Stomach smooth muscle (tissue), 2 donors: ENCODE measurements around the gene OR1K1.
"Not testable (repeated sequence)": the region's sequence is repeated elsewhere in the genome, so short reads cannot be mapped to it uniquely, and the experiment has no call there.

ENCODE experiments used
- H3K27ac ChIP-seq: one replicate; pipeline ENCODE4 v1.7.0; 2013; ENCODE audit warnings: mild to moderate bottlenecking, low read length, inconsistent platforms
- H3K27me3 ChIP-seq, 2 donors: one replicate each; pipeline ENCODE4 v1.7.0; 2013; ENCODE audit warnings: low read length in 2 of 2; ENCODE audit not compliant: insufficient read depth in 2 of 2, control insufficient read depth in 1 of 2
- H3K36me3 ChIP-seq, 2 donors: one replicate each; pipeline ENCODE4 v1.7.0; 2013; ENCODE audit warnings: low read length in 2 of 2; ENCODE audit not compliant: control insufficient read depth in 2 of 2, insufficient read depth in 2 of 2
- H3K4me1 ChIP-seq: one replicate; pipeline ENCODE4 v1.7.0; 2013; ENCODE audit warnings: low read length; ENCODE audit not compliant: control insufficient read depth, insufficient read depth
- H3K4me3 ChIP-seq, 2 donors: one replicate each; pipeline ENCODE4 v1.7.0; 2013; ENCODE audit warnings: low read length in 2 of 2
- H3K9ac ChIP-seq, 2 donors: one replicate each; pipeline ENCODE4 v1.7.0; 2013; ENCODE audit warnings: low read length in 2 of 2, mild to moderate bottlenecking in 1 of 2
- H3K9me3 ChIP-seq, 2 donors: one replicate each; pipeline ENCODE4 v1.7.0; 2013; ENCODE audit warnings: low read length in 2 of 2; ENCODE audit not compliant: control insufficient read depth in 2 of 2
- donor health status: healthy.
- donor health status: Pancreatic carcinoma.

OR1K1 gene

DNA sequence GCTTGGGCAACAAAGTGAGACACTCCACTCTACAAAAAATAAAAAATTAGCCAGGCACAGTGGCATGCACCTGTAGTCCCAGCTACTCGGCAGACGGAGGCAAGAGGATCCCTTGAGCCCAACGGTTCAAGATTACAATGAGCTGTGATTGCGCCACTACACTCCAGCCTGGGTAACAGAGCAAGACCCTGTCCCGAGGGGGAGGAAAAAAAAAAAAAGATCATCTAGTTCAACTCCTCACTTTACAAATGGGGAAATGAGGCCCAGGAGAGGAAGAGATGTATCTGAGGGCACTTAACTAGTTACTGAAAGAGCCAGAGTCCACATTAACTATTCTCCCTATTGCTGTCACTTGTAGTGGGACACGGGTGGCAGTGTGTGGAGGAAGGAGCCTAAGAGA, 14.6 kb downstream of the OR1K1 start:
- no peaks in the 10 kb centered on the region for H3K4me1 ChIP-seq
- H3K27ac ChIP-seq: no peak overlapping the region
- H3K9ac ChIP-seq: no peak overlapping the region
- H3K4me3 ChIP-seq: no peak overlapping the region
- H3K9me3 ChIP-seq: no peaks in the 10 kb centered on the region
- H3K36me3 ChIP-seq: peaks cover 0 to 3% of the 10 kb centered on the region in 2 donors
- H3K27me3 ChIP-seq: no peaks in the 10 kb centered on the region

GRCh38 chr9:122815544-122815943, 15.6 kb downstream of the OR1K1 start:
- peaks cover 5 to 12% of the 10 kb centered on the region in 2 donors for H3K36me3 ChIP-seq
- H3K27ac ChIP-seq: no peak overlapping the region
- H3K9me3 ChIP-seq: no peaks in the 10 kb centered on the region
- no peaks in the 10 kb centered on the region for H3K27me3 ChIP-seq
- no peaks in the 10 kb centered on the region for H3K4me1 ChIP-seq
- no peak overlapping the region for H3K4me3 ChIP-seq
- no peak overlapping the region for H3K9ac ChIP-seq

DNA sequence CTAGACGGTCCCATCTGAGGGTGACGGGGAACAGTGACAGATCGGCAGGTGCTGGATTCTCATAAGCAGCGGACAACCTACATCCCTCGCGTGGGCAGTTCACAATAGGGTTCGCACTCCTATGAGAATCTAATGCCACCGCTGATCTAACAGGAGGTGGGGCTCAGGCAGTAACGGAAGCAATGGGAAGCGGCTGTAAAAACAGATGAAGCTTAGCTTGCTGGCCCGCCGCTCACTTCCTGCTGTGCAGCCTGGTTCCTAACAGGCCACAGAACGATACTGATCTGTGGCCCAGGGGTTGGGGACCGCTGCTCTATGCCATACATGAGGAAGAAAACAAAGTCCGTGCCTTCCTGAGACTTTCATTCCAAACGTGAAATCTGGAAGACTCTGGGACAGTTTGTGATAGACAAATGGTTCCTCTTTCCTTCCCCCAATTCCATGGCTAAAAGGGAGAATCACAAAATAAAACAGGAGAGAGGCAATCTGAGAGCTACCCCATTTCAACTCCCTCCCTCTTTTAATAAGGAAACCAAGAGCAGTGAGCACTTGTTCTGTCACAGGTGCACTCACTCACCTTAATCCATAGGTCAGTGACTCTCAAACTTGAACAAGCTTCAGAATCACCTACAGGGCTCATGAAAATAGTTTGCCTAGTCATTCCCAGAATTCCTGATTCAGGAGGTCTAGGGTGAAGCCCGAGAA, 16.4 kb downstream of the OR1K1 start:
- Histone ChIP-seq H3K27me3 (no peaks in the 10 kb centered on the region), H3K36me3 (peaks cover 5 to 12% of the 10 kb centered on the region in 2 donors), H3K4me3 (no peak overlapping the region), H3K9ac (no peak overlapping the region), H3K4me1 (no peaks in the 10 kb centered on the region), H3K9me3 (no peaks in the 10 kb centered on the region), H3K27ac (no peak overlapping the region)

GRCh38 chr9:122819326-122819725, 19.4 kb downstream of the OR1K1 start:
- peaks cover 15 to 31% of the 10 kb centered on the region in 2 donors for H3K36me3 ChIP-seq
- no peaks in the 10 kb centered on the region for H3K27me3 ChIP-seq
- H3K9me3 ChIP-seq: no peaks in the 10 kb centered on the region
- no peaks in the 10 kb centered on the region for H3K4me1 ChIP-seq
- no peak overlapping the region for H3K4me3 ChIP-seq
- no peak overlapping the region for H3K9ac ChIP-seq
- no peak overlapping the region for H3K27ac ChIP-seq

- Histone ChIP-seq H3K4me3 (no peak overlapping the region), H3K9me3 (no peaks in the 10 kb centered on the region), H3K27me3 (no peaks in the 10 kb centered on the region), H3K36me3 (peaks cover 15 to 31% of the 10 kb centered on the region in 2 donors), H3K27ac (no peak overlapping the region), H3K4me1 (no peaks in the 10 kb centered on the region), H3K9ac (no peak overlapping the region)
These were observed 20.0 kb downstream of the OR1K1 start for GRCh38 chr9:122819791-122820489.

- Histone ChIP-seq H3K36me3 (peaks cover 15 to 31% of the 10 kb centered on the region in 2 donors), H3K27ac (no peak overlapping the region), H3K4me3 (no peak overlapping the region), H3K27me3 (no peaks in the 10 kb centered on the region), H3K4me1 (no peaks in the 10 kb centered on the region), H3K9me3 (no peaks in the 10 kb centered on the region), H3K9ac (no peak overlapping the region)
These were observed 20.5 kb downstream of the OR1K1 start for GRCh38 chr9:122820490-122820845.

GRCh38 chr9:122821278-122821943, 21.5 kb downstream of the OR1K1 start:
- H3K9ac ChIP-seq: no peak overlapping the region
- H3K4me1 ChIP-seq: peaks cover 3% of the 10 kb centered on the region
- H3K36me3 ChIP-seq: peaks cover 18 to 31% of the 10 kb centered on the region in 2 donors

DNA sequence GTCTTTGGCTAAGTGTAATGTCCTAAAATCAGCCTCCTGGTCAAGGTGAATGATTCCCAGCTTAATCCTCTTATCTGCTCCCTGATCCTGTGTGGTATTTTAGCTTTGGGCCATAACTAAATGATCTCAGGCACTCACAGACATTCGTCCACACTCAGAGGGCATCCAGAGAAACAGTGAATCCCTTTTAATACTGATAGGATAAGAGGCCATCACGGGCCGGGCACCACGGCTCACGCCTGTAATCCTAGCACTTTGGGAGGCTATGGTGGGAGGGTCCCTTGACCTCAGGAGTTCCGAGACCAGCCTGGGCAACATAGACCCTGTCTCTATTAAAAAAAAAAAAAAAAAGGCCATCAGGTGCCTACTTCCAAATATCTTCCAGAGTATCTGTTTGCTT, 22.1 kb downstream of the OR1K1 start:
- H3K27ac ChIP-seq: no peak overlapping the region
- no peak overlapping the region for H3K9ac ChIP-seq
- no peaks in the 10 kb centered on the region for H3K27me3 ChIP-seq
- no peak overlapping the region for H3K4me3 ChIP-seq
- peaks cover 18 to 30% of the 10 kb centered on the region in 2 donors for H3K36me3 ChIP-seq
- no peaks in the 10 kb centered on the region for H3K9me3 ChIP-seq
- peaks cover 9% of the 10 kb centered on the region for H3K4me1 ChIP-seq

More at GRCh38 chr9:122821278-122821943, 21.5 kb downstream of the OR1K1 start:
- Histone ChIP-seq H3K27ac (no peak overlapping the region), H3K9me3 (no peaks in the 10 kb centered on the region), H3K27me3 (no peaks in the 10 kb centered on the region), H3K4me3 (no peak overlapping the region)

DNA sequence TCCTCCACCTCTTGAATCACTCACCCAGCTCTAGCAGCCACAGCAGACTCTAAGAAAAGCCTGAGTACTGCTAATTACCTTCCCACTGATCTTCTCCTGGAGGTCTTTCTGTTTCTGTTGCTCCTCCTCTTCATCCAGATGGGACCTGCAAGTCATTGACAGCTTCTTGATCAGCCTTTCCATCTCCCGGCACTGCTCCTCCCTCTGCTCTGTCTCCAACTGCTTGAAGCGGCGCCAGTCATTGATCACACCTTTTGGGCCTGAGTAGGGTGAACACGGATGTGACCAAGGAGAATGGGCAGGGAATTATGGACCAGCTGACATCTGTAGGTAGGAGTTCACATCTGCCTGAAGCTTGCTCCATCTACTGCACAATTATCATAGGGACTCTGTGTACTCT, 23.0 kb downstream of the OR1K1 start:
- H3K27me3 ChIP-seq: no peaks in the 10 kb centered on the region
- peaks cover 18 to 28% of the 10 kb centered on the region in 2 donors for H3K36me3 ChIP-seq
- no peak overlapping the region for H3K9ac ChIP-seq
- H3K4me1 ChIP-seq: peaks cover 16% of the 10 kb centered on the region
- H3K4me3 ChIP-seq: no peak overlapping the region
- H3K9me3 ChIP-seq: no peaks in the 10 kb centered on the region
- H3K27ac ChIP-seq: no peak overlapping the region

DNA sequence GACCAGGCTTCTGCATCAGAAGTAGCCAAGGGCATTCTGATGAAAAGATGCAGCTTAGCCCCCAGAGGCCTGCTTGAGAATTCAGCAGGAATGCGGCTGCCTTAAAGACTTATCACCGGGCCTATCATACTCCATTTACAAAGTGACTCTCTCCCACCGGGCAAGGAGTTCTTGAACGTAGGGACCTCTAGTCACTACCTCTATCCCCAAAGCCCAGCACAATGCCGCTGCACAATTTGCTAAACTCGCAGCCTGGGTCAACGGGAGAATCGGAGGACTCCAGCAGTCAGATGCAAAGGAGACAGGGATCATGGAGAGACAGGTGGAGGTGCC, 27.8 kb downstream of the OR1K1 start:
- Histone ChIP-seq H3K9me3 (no peaks in the 10 kb centered on the region), H3K4me1 (peaks cover 16% of the 10 kb centered on the region), H3K4me3 (peak overlapping the region; percentile 90 to 97), H3K36me3 (peaks cover 8 to 10% of the 10 kb centered on the region in 2 donors), H3K9ac (peak overlapping the region; percentile 94 to 95), H3K27me3 (no peaks in the 10 kb centered on the region), H3K27ac (peak overlapping the region; percentile 94)

GRCh38 chr9:122828965-122829284, 29.0 kb downstream of the OR1K1 start:
- Histone ChIP-seq H3K4me3 (peak overlapping the region; percentile 90 to 97), H3K4me1 (peaks cover 16% of the 10 kb centered on the region), H3K9ac (peak overlapping the region; percentile 94 to 95), H3K27ac (peak overlapping the region; percentile 94)
- not testable (repeated sequence) for H3K36me3 ChIP-seq, H3K27me3 ChIP-seq, H3K9me3 ChIP-seq
